ENCODE measurements around the gene HID1.
A peak's percentile ranks its signal among the peaks of the same experiment; 100 is the strongest.

The HID1 gene

GRCh38 chr17:74964988-74965622 is 7.5 kb downstream of the HID1 start:
- ATAC-seq (no peak), DNase-seq (no peak)

- ATAC-seq (no peak), DNase-seq (no peak)
Measured at GRCh38 chr17:74964246-74964761, 8.3 kb downstream of the HID1 start.

- DNase-seq (no peak), ATAC-seq (no peak)
Measured at GRCh38 chr17:74963656-74964055, 8.9 kb downstream of the HID1 start.

- ATAC-seq (no peak), DNase-seq (no peak)
Measured at GRCh38 chr17:74962622-74963394, 9.8 kb downstream of the HID1 start.

GRCh38 chr17:74961657-74962350 is 10.8 kb downstream of the HID1 start:
- DNase-seq (peak; percentile 89), ATAC-seq (peak; percentile 66)

- DNase-seq: peak; percentile 63
Measured at GRCh38 chr17:74960570-74961342, 11.8 kb downstream of the HID1 start.

GRCh38 chr17:74959826-74960515 is 12.6 kb downstream of the HID1 start:
- DNase-seq: no peak
- no peak for ATAC-seq

More at GRCh38 chr17:74960570-74961342, 11.8 kb downstream of the HID1 start:
- ATAC-seq: peak; percentile 56

GRCh38 chr17:74957935-74958740 is 14.4 kb downstream of the HID1 start:
- ATAC-seq (peak; percentile 53), DNase-seq (peak; percentile 92)

- DNase-seq: no peak
- ATAC-seq: no peak
Measured at GRCh38 chr17:74956093-74956492, 16.5 kb downstream of the HID1 start.

GRCh38 chr17:74954665-74955421 is 17.7 kb downstream of the HID1 start:
- DNase-seq (no peak), ATAC-seq (no peak)

GRCh38 chr17:74954115-74954514 is 18.4 kb downstream of the HID1 start:
- DNase-seq (no peak), ATAC-seq (no peak)

GRCh38 chr17:74953134-74953687 is 19.3 kb downstream of the HID1 start:
- DNase-seq: no peak
- ATAC-seq: no peak

GRCh38 chr17:74952431-74953133 is 20.0 kb downstream of the HID1 start:
- no peak for ATAC-seq
- DNase-seq: no peak

- ATAC-seq: no peak
- no peak for DNase-seq
Measured at GRCh38 chr17:74951680-74952421, 20.7 kb downstream of the HID1 start.

GRCh38 chr17:74951065-74951464 is 21.5 kb downstream of the HID1 start:
- DNase-seq (no peak), ATAC-seq (no peak)

- ATAC-seq: no peak
Measured at GRCh38 chr17:74950207-74950606, 22.4 kb downstream of the HID1 start.

GRCh38 chr17:74949455-74950115 is 23.0 kb downstream of the HID1 start:
- ATAC-seq: no peak
- no peak for DNase-seq

More at GRCh38 chr17:74950207-74950606, 22.4 kb downstream of the HID1 start:
- no peak for DNase-seq
